PC-9 (cell line): ENCODE results near the gene TOP1. TPM values are rescaled to one million over a fixed set of nuclear protein-coding genes. Genes with fewer than 3 reads are reported as not detected.

Experiments used
- BruUV-seq: library from RNA; stranded (reverse); fragments of 400-500 nt; replicated peaks from 2 replicates; lab custom pipeline; 2021; lab: Mats Ljungman, UMichigan
- CTCF ChIA-PET: fragments of 300-600 bp; sonication (Branson Sonifier 250); formaldehyde crosslinking; loops from one replicate; lab custom pipeline; 2022; ENCODE audit warnings: antibody characterized with exemption; lab: Charles Lee
- POLR2A ChIA-PET: fragments of 300-600 bp; sonication (Branson Sonifier 250); formaldehyde crosslinking; loops from one replicate; lab custom pipeline; 2022; ENCODE audit warnings: antibody characterized with exemption; ENCODE audit not compliant: unreplicated experiment; lab: Charles Lee
- DNase-seq, 2 experiments: peaks; one replicate each; pipeline versions ENCODE4 v3.0.0 to v3.0.0-alpha.2; 2015 to 2022; ENCODE audit warnings: mixed read lengths in 1 of 2
- H2AFZ ChIP-seq: fragments of 200-600 bp; sonication (generic); 2 replicates; pipeline ENCODE4 v1.8.1; 2017; ENCODE audit warnings: antibody characterized with exemption
- H3F3A ChIP-seq: fragments of 200-600 bp; sonication (generic); 2 replicates; pipeline ENCODE4 v1.8.1; 2017; ENCODE audit warnings: antibody characterized with exemption, mild to moderate bottlenecking, low read depth; ENCODE audit not compliant: insufficient read depth
- H3K27ac ChIP-seq: fragments of 200-600 bp; sonication (generic); 2 replicates; pipeline ENCODE4 v1.6.1; 2016; ENCODE audit warnings: mixed run types
- H3K27me3 ChIP-seq: fragments of 200-600 bp; sonication (generic); 2 replicates; pipeline ENCODE4 v1.6.1; 2016; ENCODE audit warnings: low read depth, mixed run types; ENCODE audit not compliant: insufficient read depth
- H3K36me3 ChIP-seq: fragments of 200-600 bp; sonication (generic); 2 replicates; pipeline ENCODE4 v1.6.1; 2016; ENCODE audit warnings: low read depth, mixed run types
- H3K4me1 ChIP-seq: fragments of 200-600 bp; sonication (generic); replicated peaks from 2 replicates; pipeline ENCODE4 v1.6.1; 2016; ENCODE audit warnings: mixed run types; ENCODE audit not compliant: insufficient read depth
- H3K4me2 ChIP-seq: fragments of 200-600 bp; sonication (generic); 2 replicates; pipeline ENCODE4 v1.6.1; 2017; ENCODE audit warnings: mixed run types
- H3K4me3 ChIP-seq: fragments of 200-600 bp; sonication (generic); 2 replicates; pipeline ENCODE4 v1.6.1; 2016; ENCODE audit warnings: mixed run types
- H3K79me2 ChIP-seq: fragments of 200-600 bp; sonication (generic); 2 replicates; pipeline ENCODE4 v1.6.1; 2017; ENCODE audit warnings: low read depth, mixed run types
- H3K9me2 ChIP-seq: fragments of 200-600 bp; sonication (generic); 2 replicates; pipeline ENCODE4 v1.8.1; 2017; ENCODE audit warnings: mild to moderate bottlenecking; ENCODE audit not compliant: insufficient read depth
- H3K9me3 ChIP-seq: fragments of 200-600 bp; sonication (generic); 2 replicates; pipeline ENCODE4 v1.8.1; 2016; ENCODE audit warnings: low read depth; ENCODE audit not compliant: insufficient read depth
- H4K20me1 ChIP-seq: fragments of 200-600 bp; sonication (generic); 2 replicates; pipeline ENCODE4 v1.8.1; 2017; ENCODE audit not compliant: insufficient read depth
- EZH2 ChIP-seq: fragments of 200-600 bp; sonication (generic); IDR thresholded peaks from 2 replicates; pipeline ENCODE4 v1.8.0; 2017; ENCODE audit warnings: antibody characterized with exemption, low read depth
- intact Hi-C: fragments of 100-400 bp; cut with micrococcal nuclease; formaldehyde crosslinking; loops from one replicate; pipeline ENCODE4 v1.10.0; 2022; ENCODE audit not compliant: unreplicated experiment
- total RNA-seq: library from RNA; stranded (reverse); gene quantifications from 2 replicates; pipeline ENCODE4 v1.2.3, GENCODE V29; 2021
- TF ChIP-seq, protein P1 (sequence below): fragments of 200-600 bp; sonication (generic); conservative IDR thresholded peaks from 2 replicates; pipeline ENCODE4 v1.6.1; 2017; ENCODE audit warnings: mixed run types, antibody characterized with exemption, mild to moderate bottlenecking, moderate library complexity

Gene TOP1
- total RNA-seq, 1 experiment from 2014 or later, result 55.8 TPM

DNA sequence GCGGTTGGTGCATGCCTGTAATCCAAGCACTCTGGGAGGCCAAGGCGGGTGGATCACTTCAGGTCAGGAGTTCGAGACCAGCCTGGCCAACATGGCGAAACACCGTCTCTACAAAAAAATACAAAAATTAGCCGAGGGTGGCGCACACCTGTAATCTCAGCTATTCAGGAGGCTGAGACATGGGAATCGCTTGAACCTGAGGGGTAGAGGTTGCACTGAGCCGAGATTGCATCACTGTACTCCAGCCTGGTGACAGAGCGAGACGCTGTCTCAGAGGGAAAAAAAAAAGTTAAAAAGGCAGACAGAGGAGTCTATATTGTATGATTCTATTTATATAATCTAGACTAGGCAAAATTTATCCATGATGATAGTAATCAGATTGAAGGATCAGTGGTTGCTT lies 81.4 kb downstream of the TOP1 start:
- Histone ChIP-seq H3K4me2 (no peak overlapping the region), H3K9me3 (no peaks in the 10 kb centered on the region), H3K4me3 (no peak overlapping the region), H3K27ac (peak overlapping the region; percentile 31; the same call in 1 of the 2 replicates), H3K9me2 (no peaks in the 10 kb centered on the region), H3K36me3 (peaks cover 55% of the 10 kb centered on the region), H3K27me3 (no peaks in the 10 kb centered on the region), H2AFZ (no peak overlapping the region), H3F3A (peaks cover 24% of the 10 kb centered on the region), H3K4me1 (peaks cover 20% of the 10 kb centered on the region), H3K79me2 (no peaks in the 10 kb centered on the region), H4K20me1 (no peaks in the 10 kb centered on the region)
- TF ChIP-seq, protein P1, sequence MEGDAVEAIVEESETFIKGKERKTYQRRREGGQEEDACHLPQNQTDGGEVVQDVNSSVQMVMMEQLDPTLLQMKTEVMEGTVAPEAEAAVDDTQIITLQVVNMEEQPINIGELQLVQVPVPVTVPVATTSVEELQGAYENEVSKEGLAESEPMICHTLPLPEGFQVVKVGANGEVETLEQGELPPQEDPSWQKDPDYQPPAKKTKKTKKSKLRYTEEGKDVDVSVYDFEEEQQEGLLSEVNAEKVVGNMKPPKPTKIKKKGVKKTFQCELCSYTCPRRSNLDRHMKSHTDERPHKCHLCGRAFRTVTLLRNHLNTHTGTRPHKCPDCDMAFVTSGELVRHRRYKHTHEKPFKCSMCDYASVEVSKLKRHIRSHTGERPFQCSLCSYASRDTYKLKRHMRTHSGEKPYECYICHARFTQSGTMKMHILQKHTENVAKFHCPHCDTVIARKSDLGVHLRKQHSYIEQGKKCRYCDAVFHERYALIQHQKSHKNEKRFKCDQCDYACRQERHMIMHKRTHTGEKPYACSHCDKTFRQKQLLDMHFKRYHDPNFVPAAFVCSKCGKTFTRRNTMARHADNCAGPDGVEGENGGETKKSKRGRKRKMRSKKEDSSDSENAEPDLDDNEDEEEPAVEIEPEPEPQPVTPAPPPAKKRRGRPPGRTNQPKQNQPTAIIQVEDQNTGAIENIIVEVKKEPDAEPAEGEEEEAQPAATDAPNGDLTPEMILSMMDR, result no peak
- no peak for TF ChIP-seq EZH2
- DNase-seq, result no peak
- ChIA-PET CTCF (no interaction called here), POLR2A (no interaction called here)
- intact Hi-C loops, result no loop called here
- BruUV-seq, result no TSS peak

DNA sequence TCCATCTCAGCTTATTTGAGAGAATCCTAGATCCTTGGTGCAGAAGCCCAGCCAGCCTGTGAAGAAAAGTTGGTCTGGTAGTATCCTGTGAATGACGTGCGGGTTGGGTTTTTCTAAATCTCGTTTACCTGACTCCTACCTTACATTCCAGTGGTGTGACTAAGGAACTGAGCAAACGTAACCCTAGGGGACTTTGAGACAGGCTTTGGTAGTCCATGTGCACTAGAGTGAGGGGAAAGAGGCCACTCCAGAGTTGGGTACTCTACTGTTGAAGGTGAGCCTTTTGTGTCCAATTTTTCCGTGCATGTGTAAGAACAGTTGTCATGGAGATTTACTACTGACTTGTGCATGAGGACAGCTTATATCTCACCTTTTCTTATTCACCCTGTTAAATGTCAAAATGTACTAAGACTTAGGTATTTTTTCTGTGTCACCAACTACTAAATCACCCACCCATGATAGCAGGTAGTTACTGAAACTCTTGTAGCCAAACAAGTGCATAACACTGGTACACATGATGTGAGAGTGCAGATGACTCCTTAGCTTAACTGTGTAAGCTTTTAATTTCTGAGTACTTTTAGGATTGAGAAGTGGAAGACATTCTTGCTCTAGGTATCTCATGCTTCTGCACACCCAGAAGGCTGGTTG lies 82.4 kb downstream of the TOP1 start:
- ChIA-PET CTCF (no interaction called here), POLR2A (no interaction called here)
- peak; percentile 33 to 84 for DNase-seq
- H3K4me3 ChIP-seq, result no peak overlapping the region
- peaks cover 24% of the 10 kb centered on the region for H3F3A ChIP-seq
- no peaks in the 10 kb centered on the region for H3K9me2 ChIP-seq
- no peak overlapping the region for H2AFZ ChIP-seq
- intact Hi-C loops, result no loop called here
- BruUV-seq, result no TSS peak
- no peaks in the 10 kb centered on the region for H3K79me2 ChIP-seq
- H3K27ac ChIP-seq, result peak overlapping the region; percentile 31; the same call in 1 of the 2 replicates
- no peaks in the 10 kb centered on the region for H4K20me1 ChIP-seq
- peaks cover 62% of the 10 kb centered on the region for H3K36me3 ChIP-seq
- H3K4me2 ChIP-seq, result peak overlapping the region; percentile 21
- H3K9me3 ChIP-seq, result no peaks in the 10 kb centered on the region
- no peak for TF ChIP-seq EZH2
- TF ChIP-seq, protein P1, result no peak
- H3K4me1 ChIP-seq, result peaks cover 20% of the 10 kb centered on the region
- H3K27me3 ChIP-seq, result no peaks in the 10 kb centered on the region

DNA sequence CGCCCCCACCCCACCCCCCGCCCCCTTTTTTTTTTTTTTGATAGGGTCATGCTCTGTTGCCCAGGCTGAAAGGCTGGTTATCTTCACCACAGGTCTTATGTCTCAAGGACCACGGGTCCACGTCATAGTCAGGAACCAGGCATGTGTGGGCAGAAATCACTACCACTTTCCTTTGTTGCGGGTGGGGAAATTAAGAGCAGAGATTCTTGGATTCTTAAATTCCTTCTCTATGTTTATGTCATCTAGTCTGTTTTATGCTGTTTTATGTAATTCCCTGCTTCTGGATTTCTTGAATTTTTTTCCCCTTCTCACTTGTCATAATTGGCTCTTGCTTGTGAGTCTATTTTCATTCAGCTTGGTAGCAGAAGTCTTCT lies 82.9 kb downstream of the TOP1 start:
- BruUV-seq, result no TSS peak
- TF ChIP-seq, protein P1, result no peak
- TF ChIP-seq EZH2, result no peak
- no peak overlapping the region for H3K4me3 ChIP-seq
- H4K20me1 ChIP-seq, result no peaks in the 10 kb centered on the region
- H2AFZ ChIP-seq, result no peak overlapping the region
- ChIA-PET CTCF (interaction anchor here (0.5 kb wide), 1 partner anchor 143 kb away, joined by 3 read pairs; no protein-coding TSS in a partner anchor), POLR2A (interaction anchor here (0.5 kb wide), 1 partner anchor 131 kb away, joined by 3 read pairs; no protein-coding TSS in a partner anchor)
- no peak overlapping the region for H3K27ac ChIP-seq
- no peak overlapping the region for H3K4me2 ChIP-seq
- peaks cover 24% of the 10 kb centered on the region for H3F3A ChIP-seq
- no peak for DNase-seq
- no peaks in the 10 kb centered on the region for H3K9me2 ChIP-seq
- H3K9me3 ChIP-seq, result no peaks in the 10 kb centered on the region
- H3K4me1 ChIP-seq, result peaks cover 20% of the 10 kb centered on the region
- H3K27me3 ChIP-seq, result no peaks in the 10 kb centered on the region
- intact Hi-C loops, result no loop called here
- H3K36me3 ChIP-seq, result peaks cover 64% of the 10 kb centered on the region
- no peaks in the 10 kb centered on the region for H3K79me2 ChIP-seq
